NCI-H345 treated with DMSO at 0.1 percent for 48 hours (cell line): ENCODE measurements around the gene CSNK2B.

Source experiments
- DNase-seq: peaks from one replicate; lab custom pipeline; 2025; ENCODE audit not compliant: unreplicated experiment; lab: John Stamatoyannopoulos, UW

The CSNK2B gene

DNA sequence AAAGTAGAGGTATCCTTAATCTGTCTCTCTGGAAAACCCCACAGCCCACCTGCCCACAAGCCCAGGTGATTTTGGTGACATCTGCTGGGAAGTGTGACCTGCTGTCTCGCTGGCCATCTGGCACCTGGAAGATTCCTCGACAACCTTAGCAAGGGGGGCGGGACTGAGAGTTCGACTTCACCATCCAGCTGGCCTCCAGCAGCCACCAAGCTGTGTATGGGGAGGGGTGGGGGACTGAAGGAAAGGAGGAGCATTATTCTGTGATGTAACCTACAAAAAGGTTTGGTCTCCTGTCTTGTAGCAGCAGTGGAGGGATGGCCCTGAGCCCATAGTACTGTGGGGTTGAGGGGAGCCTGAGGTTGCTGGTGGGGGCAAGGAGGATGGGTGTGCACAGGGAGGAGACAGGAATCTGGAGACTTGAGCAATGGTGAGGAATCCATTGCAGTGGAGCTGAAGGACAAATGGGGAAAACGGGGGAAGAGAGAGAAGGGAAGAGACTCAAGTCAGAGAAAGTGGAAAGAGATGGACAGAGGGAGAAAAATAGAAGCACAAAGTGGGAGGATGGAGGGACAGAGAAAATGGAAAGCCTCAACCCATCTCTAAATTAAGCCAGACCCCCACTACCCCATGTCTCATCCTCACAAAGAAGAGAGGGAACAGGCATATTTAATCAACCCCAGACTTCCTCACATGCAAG is 44.8 kb downstream of the CSNK2B start:
- no peak for DNase-seq

DNA sequence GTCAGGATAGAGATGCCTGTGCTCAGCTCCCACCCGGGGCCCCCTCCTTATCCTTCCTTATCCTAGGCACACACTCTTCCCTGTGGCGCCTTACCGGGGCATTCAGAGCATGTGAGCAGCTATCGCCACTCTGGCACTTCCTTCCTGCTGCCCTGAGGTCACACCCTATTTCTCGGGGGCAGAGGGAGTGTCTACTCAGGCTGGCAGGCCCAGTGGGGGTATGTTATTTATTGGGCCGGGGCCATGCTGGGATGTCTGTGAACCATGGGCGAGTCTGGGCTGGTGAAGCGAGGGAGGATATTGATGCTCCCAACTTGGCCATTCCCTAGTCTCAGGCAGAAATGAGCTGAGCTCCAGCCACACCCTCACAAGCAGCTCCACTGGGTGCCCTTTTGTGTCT is 45.4 kb downstream of the CSNK2B start:
- no peak for DNase-seq

DNA sequence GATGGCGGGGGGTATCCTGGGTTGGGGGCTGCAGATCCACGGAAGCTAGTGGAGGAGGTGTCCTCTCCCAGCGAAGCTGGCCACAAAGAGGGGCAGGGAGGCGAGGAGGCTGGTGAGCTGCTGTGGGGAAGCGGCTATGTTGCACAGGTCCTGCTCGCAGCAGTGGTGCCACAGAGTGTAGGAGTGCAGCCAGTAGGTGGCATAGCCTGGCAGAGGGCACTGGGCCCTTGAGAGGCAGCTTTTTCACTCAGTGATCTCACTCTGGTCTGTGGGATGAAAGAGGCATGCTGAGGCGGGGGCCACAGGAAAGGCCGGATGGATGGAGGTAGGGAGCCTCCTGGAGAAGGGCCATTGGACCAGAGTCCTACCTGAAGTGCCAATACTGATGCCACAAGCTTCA is 46.4 kb downstream of the CSNK2B start:
- no peak for DNase-seq

DNA sequence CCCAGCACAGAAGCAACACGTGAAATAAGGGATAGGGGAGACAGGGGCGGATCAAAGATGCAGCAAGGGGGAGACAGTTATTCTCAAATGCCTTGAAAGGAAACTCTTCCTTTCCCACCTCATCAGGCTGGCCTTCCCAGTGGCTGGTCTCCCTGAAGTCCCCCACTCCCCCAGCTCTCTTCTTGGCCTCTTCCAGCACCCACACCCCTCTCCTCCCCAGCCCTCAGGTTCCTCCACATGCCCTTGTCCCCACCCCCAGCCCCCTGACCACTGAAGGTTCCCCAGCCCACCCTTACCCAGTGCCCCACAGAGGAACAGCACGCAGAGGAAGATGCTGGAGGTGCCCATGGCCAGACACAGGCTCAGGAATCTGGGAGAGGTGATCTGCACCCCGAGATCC is 47.6 kb downstream of the CSNK2B start:
- no peak for DNase-seq

DNA sequence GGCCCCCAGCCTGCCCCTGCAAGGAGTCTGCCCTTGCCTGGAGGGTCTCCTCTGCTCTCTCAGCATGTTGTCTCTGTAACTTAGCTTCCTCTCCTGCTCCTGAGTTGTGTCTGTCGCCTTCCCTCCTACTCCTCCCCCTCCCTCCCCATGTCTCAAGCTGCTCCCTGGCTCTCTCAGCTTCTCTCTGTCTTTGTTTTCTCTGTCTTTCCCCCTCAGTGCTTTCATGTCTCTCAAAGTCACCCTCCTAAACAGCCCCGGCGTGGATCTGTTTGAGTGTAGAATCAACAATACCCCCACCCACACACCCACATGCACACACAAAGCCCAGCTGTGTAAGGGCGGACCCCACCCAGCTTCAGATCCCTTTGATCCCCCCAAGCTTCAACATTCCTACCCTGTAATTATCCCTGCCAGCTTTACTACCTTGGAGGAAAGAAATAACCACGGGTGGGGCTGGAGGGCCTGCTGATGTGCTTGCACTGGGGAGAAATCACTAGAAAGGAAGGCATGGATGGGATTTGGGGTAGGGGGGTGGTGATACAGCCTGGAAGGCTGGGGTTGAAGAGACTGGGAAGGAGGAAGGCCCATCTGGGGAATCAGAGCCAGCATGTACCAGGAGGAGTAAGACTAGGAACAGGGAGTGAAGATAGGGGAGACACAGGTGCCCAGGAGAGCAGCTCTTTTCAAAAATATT is 48.3 kb downstream of the CSNK2B start:
- DNase-seq = no peak

DNA sequence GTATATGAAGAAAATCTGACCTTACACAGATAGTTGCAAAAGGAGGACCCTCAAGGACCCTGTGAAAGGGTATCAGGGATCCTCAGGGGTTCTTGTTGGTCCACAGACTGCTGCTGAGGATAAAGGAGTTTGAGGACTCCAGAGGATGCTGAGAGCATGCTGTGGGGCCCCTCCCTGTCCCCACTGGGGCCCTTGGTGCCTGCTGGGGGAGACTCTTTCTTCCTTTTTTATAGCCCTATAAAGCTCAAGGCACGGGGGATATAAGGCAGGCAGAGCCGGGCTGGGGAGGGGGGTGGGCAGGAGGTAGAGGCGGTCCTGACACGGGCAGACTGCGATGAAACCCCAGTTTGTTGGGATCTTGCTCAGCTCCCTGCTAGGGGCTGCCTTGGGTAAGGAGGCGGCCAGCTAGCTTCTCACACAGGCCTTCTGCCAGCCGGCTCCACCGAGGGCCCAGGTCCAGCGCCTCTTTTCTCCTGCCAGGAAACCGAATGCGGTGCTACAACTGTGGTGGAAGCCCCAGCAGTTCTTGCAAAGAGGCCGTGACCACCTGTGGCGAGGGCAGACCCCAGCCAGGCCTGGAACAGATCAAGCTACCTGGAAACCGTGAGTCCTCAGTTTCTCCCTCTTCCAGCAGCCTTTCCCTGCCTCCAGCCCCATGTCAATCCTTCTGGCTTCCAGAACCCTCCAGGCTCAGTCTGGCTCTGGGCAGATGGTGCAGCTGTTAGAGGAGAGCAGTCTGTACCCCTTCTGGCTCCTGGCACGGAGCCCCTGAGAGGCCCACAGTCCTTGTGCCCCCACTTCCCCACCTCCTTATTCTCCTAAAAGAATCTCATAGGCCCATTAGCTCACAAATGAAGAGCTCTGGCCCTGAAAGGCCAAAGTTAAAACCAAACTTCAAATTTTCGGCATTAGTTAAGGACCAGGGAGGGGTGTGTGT is 49.4 kb downstream of the CSNK2B start, which contains the start of gene LY6G6D:
TSS of gene LY6G6D (plus strand) at position 327 of the 937 bp plus-strand sequence. CDS start at position 335, 8 bp downstream.
- DNase-seq = no peak

DNA sequence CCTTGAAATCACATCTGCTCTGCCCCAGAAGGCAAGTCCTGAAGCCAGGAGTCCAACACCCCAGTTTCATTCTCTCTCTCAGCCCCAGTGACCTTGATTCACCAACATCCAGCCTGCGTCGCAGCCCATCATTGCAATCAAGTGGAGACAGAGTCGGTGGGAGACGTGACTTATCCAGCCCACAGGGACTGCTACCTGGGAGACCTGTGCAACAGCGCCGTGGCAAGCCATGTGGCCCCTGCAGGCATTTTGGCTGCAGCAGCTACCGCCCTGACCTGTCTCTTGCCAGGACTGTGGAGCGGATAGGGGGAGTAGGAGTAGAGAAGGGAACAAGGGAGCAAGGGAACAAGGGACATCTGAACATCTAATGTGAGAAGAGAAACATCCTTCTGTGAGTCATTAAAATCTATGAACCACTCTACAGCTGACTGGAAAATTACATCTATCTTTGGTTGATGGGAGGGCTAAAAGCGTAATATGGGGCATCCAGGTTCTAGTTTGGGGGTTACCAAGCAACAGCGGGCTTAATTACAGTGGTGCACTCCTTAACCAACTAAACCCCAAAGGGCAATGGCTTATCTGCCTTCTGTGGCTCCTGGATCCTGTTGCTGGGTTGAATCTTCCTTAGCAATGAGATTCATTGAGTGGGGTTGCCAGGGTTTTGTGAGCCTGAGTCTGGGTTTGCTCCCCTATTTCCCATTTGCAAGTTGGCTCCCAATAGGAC is 51.8 kb downstream of the CSNK2B start:
- DNase-seq = no peak

DNA sequence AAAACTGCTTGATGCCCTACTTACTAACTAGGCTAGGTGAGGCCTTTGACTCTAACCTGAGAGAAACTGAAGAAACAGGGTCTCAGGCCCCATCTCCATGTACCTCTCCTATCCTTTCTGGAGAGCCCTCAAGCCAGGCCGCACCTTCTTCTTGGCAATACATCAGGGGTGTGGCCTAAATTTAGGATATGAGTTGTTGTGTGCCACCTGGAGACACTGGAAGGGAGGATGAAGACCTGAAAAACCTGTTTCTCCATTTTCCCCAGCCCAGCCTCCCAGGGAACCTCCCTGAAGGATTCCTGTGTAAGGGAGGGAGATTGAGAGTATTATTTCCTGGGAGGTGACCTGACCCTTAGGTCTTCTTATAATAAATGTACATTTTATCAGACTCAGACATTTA is 52.4 kb downstream of the CSNK2B start:
- DNase-seq = peak; percentile 13

DNA sequence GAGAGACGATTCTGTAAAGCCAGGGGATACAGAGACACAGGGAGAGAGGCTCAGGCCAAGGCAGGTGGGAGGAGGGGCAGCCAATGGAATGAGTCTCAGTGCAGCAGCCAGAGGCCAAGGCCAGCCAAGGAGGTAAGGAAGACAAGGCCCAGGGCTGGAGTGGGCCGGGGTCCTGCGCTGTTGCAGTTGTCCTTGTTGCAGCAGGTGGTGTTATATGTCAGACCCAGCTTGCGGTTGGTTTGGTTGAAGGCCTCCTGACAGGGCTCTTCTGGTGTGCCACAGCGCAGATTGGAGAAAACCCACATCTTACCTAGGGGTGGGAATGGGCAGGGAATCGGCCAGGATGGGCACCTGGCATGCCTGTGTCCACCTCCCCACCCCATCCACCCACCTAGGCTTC is 53.1 kb downstream of the CSNK2B start:
- no peak for DNase-seq
